Prostate gland (tissue), 2 donors: ENCODE data around the gene CRIP1.

Experiments used
- CTCF ChIP-seq, 4 experiments: fragments of 200-600 bp in 2 of 4; fragments of 450-650 bp in 2 of 4; sonication (generic) in 2 of 4; IDR thresholded peaks; 1 replicate in 3 of 4; 2 replicates in 1 of 4; pipeline ENCODE4 v1.5.1; 2016 to 2019; ENCODE audit warnings: antibody characterized with exemption in 4 of 4, mild to moderate bottlenecking in 2 of 4, moderate library complexity in 2 of 4
- POLR2A ChIP-seq: fragments of 450-650 bp; IDR thresholded peaks from one replicate; pipeline ENCODE4 v1.6.1; 2016; ENCODE audit warnings: antibody characterized with exemption, mild to moderate bottlenecking
- POLR2AphosphoS5 ChIP-seq: sonication (generic); formaldehyde crosslinking; IDR thresholded peaks from one replicate; pipeline ENCODE4 v1.6.1; 2017; ENCODE audit warnings: antibody characterized with exemption

GRCh38 chr14:105487986-105488777 lies 1.5 kb downstream of the CRIP1 start:
- TF ChIP-seq CTCF (IDR thresholded peaks at IDR 0.05) (no peak), POLR2AphosphoS5 (no peak), POLR2A (no peak)
